CD14-positive monocyte (primary cell): ENCODE results near the gene GPR39. TPM values are rescaled to one million over a fixed set of nuclear protein-coding genes. Genes with fewer than 3 reads are reported as not detected.
A peak's percentile ranks its signal among the peaks of the same experiment; 100 is the strongest.

ENCODE experiments used
- DNase-seq, 3 donors: peaks; one replicate each; pipeline ENCODE4 v3.0.0-alpha.2; 2011 to 2022
- H2AFZ ChIP-seq: 2 replicates; pipeline ENCODE4 v1.6.0; 2012; ENCODE audit warnings: mild to moderate bottlenecking, low read depth, low read length, inconsistent platforms; ENCODE audit not compliant: insufficient read depth, poor library complexity, severe bottlenecking
- H3K27ac ChIP-seq, 2 donors: 1 replicate in 1 of 2; 2 replicates in 1 of 2; pipeline ENCODE4 v1.5.1; 2012 to 2013; ENCODE audit warnings: low read length in 2 of 2, control low read depth in 1 of 2, inconsistent platforms in 1 of 2, low read depth in 1 of 2, mild to moderate bottlenecking in 1 of 2
- H3K27me3 ChIP-seq, 2 donors: one replicate each; pipeline versions ENCODE4 v1.6.0 to v1.6.1; 2011 to 2013; ENCODE audit warnings: low read length in 2 of 2; ENCODE audit not compliant: control insufficient read depth in 2 of 2, insufficient read depth in 2 of 2
- H3K36me3 ChIP-seq, 2 donors: replicated peaks in 1 of 2; 1 replicate in 1 of 2; 2 replicates in 1 of 2; pipeline versions ENCODE4 v1.5.1 to v1.6.1; 2012 to 2013; ENCODE audit warnings: low read length in 2 of 2, control low read depth in 1 of 2, inconsistent platforms in 1 of 2, mild to moderate bottlenecking in 1 of 2; ENCODE audit not compliant: insufficient read depth in 2 of 2, control insufficient read depth in 1 of 2
- H3K4me1 ChIP-seq, 2 donors: 1 replicate in 1 of 2; 2 replicates in 1 of 2; pipeline versions ENCODE4 v1.5.1 to v1.6.1; 2012 to 2013; ENCODE audit warnings: low read length in 2 of 2, control low read depth in 1 of 2, inconsistent platforms in 1 of 2, mild to moderate bottlenecking in 1 of 2, moderate library complexity in 1 of 2; ENCODE audit not compliant: insufficient read depth in 2 of 2, control insufficient read depth in 1 of 2
- H3K4me2 ChIP-seq: replicated peaks from 2 replicates; pipeline ENCODE3; 2012; ENCODE audit warnings: low read length, moderate library complexity, mild to moderate bottlenecking; ENCODE audit not compliant: poor library complexity, severe bottlenecking; ENCODE audit errors: extremely low read depth
- H3K4me3 ChIP-seq, 3 experiments: fragments of 200-600 bp in 1 of 3; sonication (generic) in 1 of 3; replicated peaks in 1 of 3; 1 replicate in 2 of 3; 2 replicates in 1 of 3; pipeline ENCODE4 v1.5.1; 2011 to 2013; ENCODE audit warnings: low read length in 3 of 3, mild to moderate bottlenecking in 3 of 3, control low read depth in 2 of 3, low read depth in 2 of 3, inconsistent platforms in 1 of 3, moderate library complexity in 1 of 3
- H3K79me2 ChIP-seq: 2 replicates; pipeline ENCODE4 v1.6.0; 2012; ENCODE audit warnings: mild to moderate bottlenecking, control low read depth, inconsistent platforms, low read length, moderate library complexity; ENCODE audit not compliant: insufficient read depth
- H3K9ac ChIP-seq: 2 replicates; pipeline ENCODE4 v1.6.0; 2017; ENCODE audit warnings: low read length, mild to moderate bottlenecking; ENCODE audit not compliant: insufficient read depth, poor library complexity, severe bottlenecking
- H3K9me3 ChIP-seq, 2 donors: replicated peaks in 1 of 2; 1 replicate in 1 of 2; 2 replicates in 1 of 2; pipeline versions ENCODE4 v1.5.1 to v1.6.1; 2012 to 2013; ENCODE audit warnings: low read length in 2 of 2, control low read depth in 1 of 2; ENCODE audit not compliant: control insufficient read depth in 1 of 2, insufficient read depth in 1 of 2
- H4K20me1 ChIP-seq: 2 replicates; pipeline ENCODE4 v1.6.0; 2012; ENCODE audit warnings: mild to moderate bottlenecking, low read length, control low read depth, moderate library complexity; ENCODE audit not compliant: insufficient read depth
- H3K27ac Mint-ChIP-seq, 7 donors: one replicate each; pipeline ENCODE4 v1.8.0; 2020; ENCODE audit warnings: mild to moderate bottlenecking in 7 of 7, mixed read lengths in 7 of 7, moderate library complexity in 6 of 7, inconsistent platforms in 2 of 7
- H3K27me3 Mint-ChIP-seq, 3 donors: one replicate each; pipeline ENCODE4 v1.8.0; 2021 to 2022; ENCODE audit warnings: low read depth in 3 of 3, mild to moderate bottlenecking in 3 of 3, mixed read lengths in 3 of 3, moderate library complexity in 3 of 3, inconsistent platforms in 1 of 3
- H3K36me3 Mint-ChIP-seq, 2 donors: one replicate each; pipeline ENCODE4 v1.8.0; 2020; ENCODE audit warnings: mixed read lengths in 2 of 2, inconsistent platforms in 1 of 2, mild to moderate bottlenecking in 1 of 2
- H3K4me1 Mint-ChIP-seq: one replicate; pipeline ENCODE4 v1.8.0; 2020; ENCODE audit warnings: mild to moderate bottlenecking, mixed read lengths
- H3K4me3 Mint-ChIP-seq, 2 donors: one replicate each; pipeline ENCODE4 v1.8.0; 2020; ENCODE audit warnings: mild to moderate bottlenecking in 2 of 2, mixed read lengths in 2 of 2, moderate library complexity in 1 of 2
- H3K9me3 Mint-ChIP-seq, 7 donors: one replicate each; pipeline ENCODE4 v1.8.0; 2020 to 2022; ENCODE audit warnings: mixed read lengths in 7 of 7, mild to moderate bottlenecking in 6 of 7, moderate library complexity in 6 of 7, inconsistent platforms in 2 of 7
- CTCF ChIP-seq: fragments of 200-600 bp; IDR thresholded peaks from one replicate; pipeline ENCODE4 v1.8.0; 2022; ENCODE audit warnings: antibody characterized with exemption, mild to moderate bottlenecking
- WGBS: methylation state at CpG from one replicate; pipeline ENCODE4 v1.1.5; 2013; ENCODE audit warnings: missing lambda C conversion rate; ENCODE audit not compliant: insufficient coverage; 5-methylcytosine and 5-hydroxymethylcytosine counted together
- intact Hi-C, 2 donors: fragments of 100-400 bp; cut with micrococcal nuclease; formaldehyde crosslinking; loops; one replicate each; pipeline versions ENCODE4 v1.15.0 to v1.15.1; 2023
- polyA plus RNA-seq, 3 donors: library from polyadenylated mRNA; depleted of rRNA in 1 of 3; unstranded in 2 of 3; stranded (reverse) in 1 of 3; fragments of 300-500 nt in 2 of 3; fragments of >200 nt in 1 of 3; fragmentation: Illumina TruSeq in 2 of 3; gene quantifications; 1 replicate in 2 of 3; 2 replicates in 1 of 3; pipeline ENCODE4 v1.2.3, GENCODE V29; 2012 to 2021

The GPR39 gene
- polyA plus RNA-seq, 3 donors, result 0.12 TPM; not detected in 2

DNA sequence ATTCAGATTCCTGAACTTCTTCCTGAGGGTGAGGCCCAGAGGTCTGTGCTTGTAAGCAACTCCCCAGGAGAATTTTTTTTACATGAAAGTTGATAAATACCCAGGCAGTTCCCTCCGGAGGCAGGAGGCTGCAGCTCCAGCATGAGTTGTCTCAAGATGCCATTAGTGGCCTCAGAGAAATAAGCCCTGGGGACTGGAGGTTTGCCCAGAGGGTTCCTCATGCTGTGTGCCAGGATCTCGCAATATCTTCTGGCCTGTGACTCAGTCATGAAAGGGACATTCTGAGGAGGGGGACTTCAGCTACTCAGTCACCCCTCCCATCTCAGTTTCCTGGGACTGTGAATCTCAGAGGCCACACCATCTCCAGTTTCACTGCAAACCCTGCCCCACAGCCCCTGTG is 203.5 kb downstream of the GPR39 start:
- Mint-ChIP-seq H3K36me3 (no peaks in the 10 kb centered on the region), H3K27ac (peak overlapping the region in 1 of 7 donors; percentile 18), H3K4me3 (no peak overlapping the region), H3K4me1 (peaks cover 24% of the 10 kb centered on the region), H3K9me3 (peaks cover 0 to 8% (median 2%) of the 10 kb centered on the region in 7 donors), H3K27me3 (peaks cover 0 to 8% (median 2%) of the 10 kb centered on the region in 3 donors)
- Histone ChIP-seq H3K4me3 (no peak overlapping the region), H3K9ac (no peak overlapping the region), H3K9me3 (no peaks in the 10 kb centered on the region), H3K4me2 (no peak overlapping the region), H3K79me2 (no peaks in the 10 kb centered on the region), H2AFZ (no peak overlapping the region), H3K4me1 (peaks cover 9 to 26% of the 10 kb centered on the region in 2 donors), H3K27ac (no peak overlapping the region), H3K36me3 (no peaks in the 10 kb centered on the region), H3K27me3 (no peaks in the 10 kb centered on the region), H4K20me1 (no peaks in the 10 kb centered on the region)
- DNase-seq, result peak in 1 of 3 donors; percentile 43
- no peak for TF ChIP-seq CTCF
- intact Hi-C loops, result no loop called here
- 57% methylated on average over 1 of the region's 2 CpGs for WGBS

GRCh38 chr2:132621131-132621875 is 204.7 kb downstream of the GPR39 start:
- H3K9me3 Mint-ChIP-seq, result peaks cover 0 to 8% (median 2%) of the 10 kb centered on the region in 7 donors
- Histone ChIP-seq H3K79me2 (no peaks in the 10 kb centered on the region), H3K27ac (no peak overlapping the region), H3K4me1 (peaks cover 9 to 26% of the 10 kb centered on the region in 2 donors), H3K9ac (no peak overlapping the region), H3K27me3 (no peaks in the 10 kb centered on the region), H4K20me1 (no peaks in the 10 kb centered on the region), H3K4me2 (no peak overlapping the region), H2AFZ (no peak overlapping the region), H3K9me3 (no peaks in the 10 kb centered on the region), H3K4me3 (no peak overlapping the region), H3K36me3 (no peaks in the 10 kb centered on the region)
- WGBS, result 81% methylated on average over 7 of the region's 8 CpGs
- intact Hi-C loops, result no loop called here
- peaks cover 0 to 5% (median 2%) of the 10 kb centered on the region in 3 donors for H3K27me3 Mint-ChIP-seq
- H3K4me3 Mint-ChIP-seq, result no peak overlapping the region
- no peak for DNase-seq
- no peaks in the 10 kb centered on the region for H3K36me3 Mint-ChIP-seq
- H3K27ac Mint-ChIP-seq, result peak overlapping the region in 1 of 7 donors; percentile 12
- no peak for TF ChIP-seq CTCF
- H3K4me1 Mint-ChIP-seq, result peaks cover 24% of the 10 kb centered on the region
